Left lung (tissue), 10 donors: ENCODE data around the gene SLC4A8. TPM values are rescaled to one million over a fixed set of nuclear protein-coding genes. Genes with fewer than 3 reads are reported as not detected.

ENCODE experiments used
- ATAC-seq: fragments of 200-7000 bp; cut with Tn5 transposase; one replicate; pipeline ENCODE4 v1.9.1; 2020; ENCODE audit warnings: moderate library complexity
- DNase-seq, 4 donors: peaks; one replicate each; pipeline ENCODE4 v3.0.0-alpha.2; 2013 to 2020
- H3K27ac ChIP-seq, 2 donors: fragments of 200-600 bp; sonication (generic) in 1 of 2; one replicate each; pipeline versions ENCODE4 v1.5.0 to v1.8.0; 2020 to 2021
- H3K27me3 ChIP-seq, 2 donors: fragments of 200-600 bp; sonication (generic) in 1 of 2; one replicate each; pipeline versions ENCODE4 v1.5.0 to v1.8.0; 2020 to 2021
- H3K36me3 ChIP-seq, 2 donors: fragments of 200-600 bp; sonication (generic) in 1 of 2; one replicate each; pipeline versions ENCODE4 v1.5.0 to v1.8.0; 2020 to 2021
- H3K4me1 ChIP-seq, 2 donors: fragments of 200-600 bp; one replicate each; pipeline ENCODE4 v1.8.0; 2021
- H3K4me3 ChIP-seq, 2 donors: fragments of 200-600 bp; sonication (generic) in 1 of 2; one replicate each; pipeline versions ENCODE4 v1.5.0 to v1.8.0; 2020 to 2021; ENCODE audit warnings: mild to moderate bottlenecking in 1 of 2
- H3K9me3 ChIP-seq, 2 donors: fragments of 200-600 bp; sonication (generic) in 1 of 2; one replicate each; pipeline versions ENCODE4 v1.5.0 to v1.8.0; 2020 to 2021
- CTCF ChIP-seq, 2 donors: fragments of 200-600 bp; sonication (generic) in 1 of 2; IDR thresholded peaks; one replicate each; pipeline versions ENCODE4 v1.5.0 to v1.8.0; 2021; ENCODE audit warnings: antibody characterized with exemption in 2 of 2
- intact Hi-C, 2 donors: fragments of 100-400 bp; cut with DNase I; formaldehyde crosslinking; loops; one replicate each; pipeline versions ENCODE4 v1.11.2 to v1.14.2; 2022
- polyA plus RNA-seq, 6 donors: library from polyadenylated mRNA; unstranded; fragments of 120-200 nt; gene quantifications; one replicate each; pipeline ENCODE4 v1.2.1, GENCODE V29; 2013; ENCODE audit not compliant: insufficient read length in 6 of 6
- total RNA-seq, 2 donors: library from RNA; stranded (reverse); fragmentation: NEBNext Ultra II Directional; extraction: Animal tissue kit (Norgen Biotek cat#: 25700); gene quantifications; one replicate each; pipeline ENCODE4 v1.2.1, GENCODE V29; 2021
- donor health status: DM: no; HTN: yes; CAD: no.
- donor health status: DM: no; HTN: no; CAD: no.

The SLC4A8 gene
- total and polyA plus RNA-seq, 8 donors, result 1.3 to 3.9 (median 1.8) TPM

GRCh38 chr12:51529651-51529970 lies 105.0 kb downstream of the SLC4A8 start:
- Histone ChIP-seq H3K27ac (no peak overlapping the region), H3K4me1 (peaks cover 0 to 5% of the 10 kb centered on the region in 2 donors), H3K9me3 (no peaks in the 10 kb centered on the region), H3K4me3 (no peak overlapping the region), H3K36me3 (no peaks in the 10 kb centered on the region), H3K27me3 (peaks cover 0 to 31% of the 10 kb centered on the region in 2 donors)
- ATAC-seq, result no peak
- no peak for DNase-seq
- intact Hi-C loops, result no loop called here
- no peak for TF ChIP-seq CTCF (IDR thresholded peaks at IDR 0.05)

DNA sequence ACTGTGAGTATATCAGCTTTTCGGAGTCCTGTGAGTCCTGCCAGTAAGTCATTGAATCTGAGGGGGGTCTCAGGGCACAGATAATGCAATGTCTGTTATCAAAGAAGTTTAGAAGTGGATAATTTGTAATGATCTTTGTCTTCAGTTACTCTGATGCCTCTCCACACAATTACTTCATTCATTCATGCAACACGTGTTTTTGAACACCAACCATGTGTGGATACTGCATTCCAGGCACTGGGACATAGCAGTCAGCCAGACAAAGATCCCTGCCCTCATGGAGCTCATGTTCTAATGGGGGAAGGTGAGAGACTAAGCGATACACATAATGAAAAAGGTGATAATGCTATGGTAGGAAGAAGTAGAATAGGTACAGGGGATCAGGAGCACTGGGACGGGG lies 105.6 kb downstream of the SLC4A8 start:
- Histone ChIP-seq H3K27me3 (peaks cover 0 to 37% of the 10 kb centered on the region in 2 donors), H3K4me3 (no peak overlapping the region), H3K27ac (no peak overlapping the region), H3K9me3 (no peaks in the 10 kb centered on the region), H3K4me1 (peaks cover 0 to 5% of the 10 kb centered on the region in 2 donors), H3K36me3 (no peaks in the 10 kb centered on the region)
- ATAC-seq (no peak), DNase-seq (no peak)
- TF ChIP-seq CTCF (IDR thresholded peaks at IDR 0.05), result no peak
- intact Hi-C loops, result loop anchor here in 1 of 2 donors (5.0 to 10.0 kb wide), 2 partner anchors 108 to 265 kb away; partner anchors contain the start of gene SLC4A8

DNA sequence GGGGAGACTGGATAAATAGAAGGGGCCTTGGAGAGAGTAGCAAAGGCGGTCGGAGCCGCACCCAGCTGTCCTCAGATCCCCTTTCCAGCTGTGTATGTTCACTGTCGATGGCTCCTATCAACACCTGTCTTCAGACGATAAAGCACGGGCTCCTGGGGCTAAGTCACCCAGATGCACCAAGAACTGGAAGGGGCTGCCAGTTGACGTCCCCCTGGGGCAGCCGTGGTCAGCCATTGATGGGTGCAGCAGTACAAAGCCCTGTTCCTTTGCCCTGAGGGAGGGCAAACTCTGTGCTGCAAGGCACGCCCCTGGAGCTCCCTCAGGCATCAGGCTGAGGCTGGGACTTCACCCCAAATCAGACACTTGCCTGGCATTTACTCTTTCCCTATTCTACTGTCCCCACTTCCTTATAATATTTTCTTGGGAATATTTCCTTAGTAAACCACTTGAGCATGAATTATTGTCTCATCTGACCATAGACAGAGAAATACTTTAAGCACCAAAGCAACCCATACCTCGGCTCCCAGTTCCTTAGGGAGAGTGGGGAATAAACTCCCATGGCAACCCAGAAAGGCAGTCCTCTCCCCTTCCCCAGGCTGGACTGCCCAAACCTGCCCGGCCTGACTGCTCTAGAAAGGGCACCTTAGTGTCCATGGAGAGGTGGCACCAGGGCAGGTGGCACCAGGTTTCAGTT lies 106.8 kb downstream of the SLC4A8 start:
- Histone ChIP-seq H3K4me3 (no peak overlapping the region), H3K36me3 (no peaks in the 10 kb centered on the region), H3K27me3 (peaks cover 0 to 44% of the 10 kb centered on the region in 2 donors), H3K4me1 (peaks cover 0 to 5% of the 10 kb centered on the region in 2 donors), H3K27ac (no peak overlapping the region), H3K9me3 (no peaks in the 10 kb centered on the region)
- intact Hi-C loops, result loop anchor here in 1 of 2 donors (5.0 to 10.0 kb wide), 2 partner anchors 109 to 263 kb away; partner anchors contain the start of gene SLC4A8
- peak; percentile 28 for ATAC-seq
- DNase-seq, result no peak
- TF ChIP-seq CTCF (IDR thresholded peaks at IDR 0.05), result no peak

DNA sequence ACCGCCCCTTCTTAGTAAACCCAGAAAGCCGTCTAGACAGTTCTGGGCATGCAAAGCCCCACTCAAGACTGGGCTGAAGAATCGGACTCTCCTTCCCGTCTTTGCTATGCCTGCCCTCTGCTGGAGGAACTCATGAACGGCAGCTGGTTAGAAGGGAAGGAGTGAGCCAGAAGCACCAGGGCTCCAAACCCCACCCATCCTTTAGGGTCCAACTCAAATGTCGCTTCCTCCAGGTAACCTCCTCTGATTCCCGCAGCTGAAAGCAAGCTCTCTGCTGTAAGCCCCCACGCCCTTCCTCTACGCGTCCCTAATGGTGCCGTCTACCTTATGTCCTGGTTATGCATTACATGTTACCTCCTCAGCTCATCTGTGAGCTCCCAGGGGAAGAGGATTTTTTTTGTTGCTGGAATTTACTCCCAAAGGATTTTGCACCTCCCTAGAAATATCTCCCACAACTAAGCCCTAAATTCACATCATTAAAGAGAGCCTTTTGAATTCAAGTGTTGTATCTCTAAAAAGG lies 107.4 kb downstream of the SLC4A8 start:
- H3K36me3 ChIP-seq, result no peaks in the 10 kb centered on the region
- no peak overlapping the region for H3K4me3 ChIP-seq
- no peaks in the 10 kb centered on the region for H3K9me3 ChIP-seq
- ATAC-seq (peak; percentile 99), DNase-seq (peak in 3 of 4 donors; percentile 41 to 80 (median 69))
- peaks cover 0 to 49% of the 10 kb centered on the region in 2 donors for H3K27me3 ChIP-seq
- peak; percentile 69 to 86 for TF ChIP-seq CTCF (IDR thresholded peaks at IDR 0.05)
- intact Hi-C loops, result loop anchor here in 1 of 2 donors (5.0 to 10.0 kb wide), 2 partner anchors 110 to 263 kb away; partner anchors contain the start of gene SLC4A8
- peaks cover 0 to 5% of the 10 kb centered on the region in 2 donors for H3K4me1 ChIP-seq
- no peak overlapping the region for H3K27ac ChIP-seq

DNA sequence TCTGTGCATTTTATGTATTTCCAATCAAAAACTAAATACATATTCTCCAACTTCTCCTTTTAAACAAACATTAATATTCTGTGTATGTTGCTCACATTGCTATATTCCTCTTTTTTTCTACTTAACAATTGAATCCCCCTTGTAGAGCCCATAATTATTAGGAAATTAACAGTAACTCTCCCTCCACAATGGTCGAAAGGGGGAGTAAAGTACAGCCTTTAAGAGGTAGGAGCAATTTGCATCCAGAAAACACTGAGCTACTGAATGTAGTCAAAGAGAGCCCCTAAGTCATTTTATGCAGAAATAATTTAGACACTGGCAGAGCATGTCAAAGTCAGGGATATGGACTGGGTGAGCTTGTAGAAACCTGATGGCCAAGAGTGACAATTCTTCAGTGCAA lies 109.2 kb downstream of the SLC4A8 start:
- H3K4me1 ChIP-seq, result peaks cover 0 to 5% of the 10 kb centered on the region in 2 donors
- intact Hi-C loops, result loop anchor here in 1 of 2 donors (5.0 to 10.0 kb wide), 2 partner anchors 111 to 261 kb away; partner anchors contain the start of gene SLC4A8
- ATAC-seq (no peak), DNase-seq (no peak)
- H3K36me3 ChIP-seq, result no peaks in the 10 kb centered on the region
- H3K27me3 ChIP-seq, result peaks cover 0 to 56% of the 10 kb centered on the region in 2 donors
- H3K9me3 ChIP-seq, result no peaks in the 10 kb centered on the region
- no peak overlapping the region for H3K27ac ChIP-seq
- TF ChIP-seq CTCF (IDR thresholded peaks at IDR 0.05), result no peak
- H3K4me3 ChIP-seq, result no peak overlapping the region
